Measurements from ENCODE around the gene UBE2J2.

UBE2J2 gene

DNA sequence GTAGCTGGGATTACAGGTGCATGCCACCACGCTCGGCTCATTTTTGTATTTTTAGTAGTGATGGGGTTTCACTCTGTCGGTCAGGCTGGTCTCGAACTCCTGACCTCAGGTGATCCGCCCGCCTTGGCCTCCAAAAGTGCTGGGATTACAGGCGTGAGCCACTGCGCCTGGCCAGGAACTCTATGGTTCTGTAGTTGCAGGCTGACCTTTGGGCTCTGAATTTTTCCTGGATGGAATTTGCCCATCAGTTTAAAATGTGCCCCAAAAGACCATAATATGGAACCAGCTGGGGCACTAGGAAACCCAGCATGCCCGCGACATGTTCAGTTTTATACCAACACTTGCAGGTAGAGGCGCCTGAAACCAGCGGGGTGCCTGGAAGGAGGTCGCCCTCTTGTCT, 5.0 kb upstream of the UBE2J2 start:
- no peak for DNase-seq (ENCODE audit: low read depth, low spot score)
- H3K4me1 ChIP-seq (ENCODE audit: control insufficient read depth, insufficient read depth, low read length) = peaks cover 1% of the 10 kb centered on the region; the same call in 1 of the 2 replicates
- H3K36me3 ChIP-seq (ENCODE audit: control insufficient read depth, insufficient read depth, low read length) = no peaks in the 10 kb centered on the region
- H3K27me3 ChIP-seq (ENCODE audit: control insufficient read depth, insufficient read depth, low read length) = no peaks in the 10 kb centered on the region
- no peaks in the 10 kb centered on the region for H3K9me3 ChIP-seq (ENCODE audit: control insufficient read depth, insufficient read depth, low read length)
- H3K4me3 ChIP-seq (ENCODE audit: low read length) = no peak overlapping the region
- no peak overlapping the region for H3K27ac ChIP-seq (ENCODE audit: low read length)
- WGBS (ENCODE audit: insufficient coverage, insufficient read length) = no CpG with 5 or more reads among the region's 13 CpGs

DNA sequence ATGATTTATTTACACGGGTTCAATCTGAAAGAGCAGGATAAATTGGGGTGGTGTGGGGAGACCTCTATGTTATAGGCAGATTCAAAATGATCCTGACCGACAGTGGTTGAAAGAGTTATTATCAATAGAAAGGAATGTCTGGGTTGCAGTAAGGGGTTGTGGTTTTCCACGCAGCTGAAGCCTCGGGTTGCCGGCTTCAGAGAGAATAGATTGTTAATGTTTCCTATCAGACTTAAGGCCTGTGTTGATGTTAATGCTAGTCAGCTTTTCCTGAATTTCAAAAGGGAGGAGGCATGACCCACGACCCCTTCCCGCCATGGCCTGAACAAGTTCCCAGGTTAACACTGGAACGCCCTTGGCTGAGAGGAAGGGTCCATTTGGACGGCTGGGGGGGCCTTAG, 2.2 kb upstream of the UBE2J2 start:
- no peaks in the 10 kb centered on the region for H3K27me3 ChIP-seq (ENCODE audit: control insufficient read depth, insufficient read depth, low read length)
- H3K27ac ChIP-seq (ENCODE audit: low read length) = no peak overlapping the region
- H3K4me1 ChIP-seq (ENCODE audit: control insufficient read depth, insufficient read depth, low read length) = peaks cover 7% of the 10 kb centered on the region; the same call in 1 of the 2 replicates
- no CpG with 5 or more reads among the region's 9 CpGs for WGBS (ENCODE audit: insufficient coverage, insufficient read length)
- H3K4me3 ChIP-seq (ENCODE audit: low read length) = no peak overlapping the region
- H3K9me3 ChIP-seq (ENCODE audit: control insufficient read depth, insufficient read depth, low read length) = no peaks in the 10 kb centered on the region
- no peak for DNase-seq (ENCODE audit: low read depth, low spot score)
- H3K36me3 ChIP-seq (ENCODE audit: control insufficient read depth, insufficient read depth, low read length) = no peaks in the 10 kb centered on the region; the same call in 1 of the 2 replicates

DNA sequence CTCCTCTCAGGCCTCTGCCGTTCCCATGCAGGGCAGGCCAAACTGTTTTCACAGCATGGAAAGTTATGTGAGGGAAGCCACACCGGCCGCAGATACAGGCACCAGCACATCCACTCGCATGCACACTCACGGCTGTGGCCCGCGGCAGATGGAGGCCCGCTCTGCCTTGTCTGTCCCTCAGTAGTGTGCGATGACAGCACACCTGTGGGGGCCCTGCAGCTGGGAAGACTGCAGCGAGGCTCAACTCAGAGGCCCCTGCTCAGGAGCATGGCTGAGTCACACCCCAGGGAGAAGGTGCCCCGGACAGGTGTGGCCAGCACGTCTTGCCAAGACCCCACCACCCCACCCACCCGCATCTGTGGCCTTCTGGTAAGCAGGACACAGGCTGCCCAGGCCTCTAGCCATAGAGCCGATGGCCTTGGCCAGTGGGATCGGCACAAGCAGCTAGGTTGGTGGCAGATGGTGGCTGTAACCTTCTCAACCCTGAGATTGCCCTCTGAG, 1.3 kb upstream of the UBE2J2 start:
- WGBS (ENCODE audit: insufficient coverage, insufficient read length) = no CpG with 5 or more reads among the region's 15 CpGs
- Histone ChIP-seq H3K4me3 (ENCODE audit: low read length) (no peak overlapping the region), H3K9me3 (ENCODE audit: control insufficient read depth, insufficient read depth, low read length) (no peaks in the 10 kb centered on the region), H3K27me3 (ENCODE audit: control insufficient read depth, insufficient read depth, low read length) (no peaks in the 10 kb centered on the region), H3K4me1 (ENCODE audit: control insufficient read depth, insufficient read depth, low read length) (peaks cover 7% of the 10 kb centered on the region; the same call in 1 of the 2 replicates), H3K27ac (ENCODE audit: low read length) (no peak overlapping the region), H3K36me3 (ENCODE audit: control insufficient read depth, insufficient read depth, low read length) (no peaks in the 10 kb centered on the region; the same call in 1 of the 2 replicates)
- DNase-seq (ENCODE audit: low read depth, low spot score) = no peak

DNA sequence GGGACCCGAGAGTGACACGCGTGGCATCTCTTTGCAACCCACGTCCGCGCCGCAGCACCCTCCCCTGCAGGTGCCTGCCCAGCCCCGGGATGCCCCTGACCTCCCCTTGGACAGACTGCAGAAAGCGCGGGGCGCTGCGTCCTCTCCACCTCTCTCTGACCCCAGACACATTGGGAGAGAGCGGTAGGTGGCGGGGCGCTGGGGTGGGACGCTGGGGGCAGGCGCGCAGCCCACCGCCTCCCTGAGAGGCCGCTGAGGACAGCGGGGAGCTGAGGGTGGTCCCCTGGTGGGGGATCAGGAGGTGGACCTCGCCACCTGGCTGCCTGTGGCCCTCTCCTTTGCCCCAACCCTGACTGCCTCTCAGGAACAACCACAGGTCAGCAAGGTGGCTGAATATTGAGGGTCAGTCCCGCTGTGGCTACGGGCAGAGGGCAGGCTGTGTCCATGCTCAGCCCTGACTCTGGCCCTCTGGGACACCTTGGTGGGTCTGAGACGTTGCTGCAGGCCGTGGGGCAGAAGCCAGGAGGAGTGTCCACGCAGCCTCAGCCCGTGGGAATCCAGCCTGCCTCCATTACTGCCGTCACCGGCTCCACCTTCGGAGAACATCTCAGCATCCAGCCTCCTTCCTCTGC, 761 bp upstream of the UBE2J2 start:
- H3K36me3 ChIP-seq (ENCODE audit: control insufficient read depth, insufficient read depth, low read length) = no peaks in the 10 kb centered on the region; the same call in 1 of the 2 replicates
- no CpG with 5 or more reads among the region's 31 CpGs for WGBS (ENCODE audit: insufficient coverage, insufficient read length)
- peaks cover 7% of the 10 kb centered on the region; the same call in 1 of the 2 replicates for H3K4me1 ChIP-seq (ENCODE audit: control insufficient read depth, insufficient read depth, low read length)
- no peak for DNase-seq (ENCODE audit: low read depth, low spot score)
- H3K9me3 ChIP-seq (ENCODE audit: control insufficient read depth, insufficient read depth, low read length) = no peaks in the 10 kb centered on the region
- no peaks in the 10 kb centered on the region for H3K27me3 ChIP-seq (ENCODE audit: control insufficient read depth, insufficient read depth, low read length)
- H3K4me3 ChIP-seq (ENCODE audit: low read length) = peak overlapping the region; percentile 52; the same call in 1 of the 2 replicates
- H3K27ac ChIP-seq (ENCODE audit: low read length) = no peak overlapping the region

DNA sequence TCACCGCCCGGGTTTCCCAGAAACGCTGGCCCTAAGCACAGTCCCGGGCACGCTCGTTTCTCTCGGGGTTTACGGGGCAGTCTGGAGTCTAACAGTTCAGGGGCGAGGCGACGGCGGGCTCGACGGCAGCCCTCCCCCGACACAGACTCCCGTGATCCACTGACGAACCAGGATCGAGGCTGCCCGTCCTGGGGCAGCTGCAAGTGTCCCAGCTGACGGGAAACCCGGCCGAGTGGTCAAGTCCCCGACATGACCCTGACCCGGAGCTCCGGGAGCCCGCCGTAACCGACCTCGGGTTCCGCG, 494 bp downstream of the UBE2J2 start:
- H3K27ac ChIP-seq (ENCODE audit: low read length) = no peak overlapping the region
- no peaks in the 10 kb centered on the region; the same call in 1 of the 2 replicates for H3K36me3 ChIP-seq (ENCODE audit: control insufficient read depth, insufficient read depth, low read length)
- H3K4me3 ChIP-seq (ENCODE audit: low read length) = peak overlapping the region; percentile 90
- H3K9me3 ChIP-seq (ENCODE audit: control insufficient read depth, insufficient read depth, low read length) = no peaks in the 10 kb centered on the region
- DNase-seq (ENCODE audit: low read depth, low spot score) = no peak
- WGBS (ENCODE audit: insufficient coverage, insufficient read length) = no CpG with 5 or more reads among the region's 31 CpGs
- H3K27me3 ChIP-seq (ENCODE audit: control insufficient read depth, insufficient read depth, low read length) = no peaks in the 10 kb centered on the region
- H3K4me1 ChIP-seq (ENCODE audit: control insufficient read depth, insufficient read depth, low read length) = peaks cover 7% of the 10 kb centered on the region; the same call in 1 of the 2 replicates

DNA sequence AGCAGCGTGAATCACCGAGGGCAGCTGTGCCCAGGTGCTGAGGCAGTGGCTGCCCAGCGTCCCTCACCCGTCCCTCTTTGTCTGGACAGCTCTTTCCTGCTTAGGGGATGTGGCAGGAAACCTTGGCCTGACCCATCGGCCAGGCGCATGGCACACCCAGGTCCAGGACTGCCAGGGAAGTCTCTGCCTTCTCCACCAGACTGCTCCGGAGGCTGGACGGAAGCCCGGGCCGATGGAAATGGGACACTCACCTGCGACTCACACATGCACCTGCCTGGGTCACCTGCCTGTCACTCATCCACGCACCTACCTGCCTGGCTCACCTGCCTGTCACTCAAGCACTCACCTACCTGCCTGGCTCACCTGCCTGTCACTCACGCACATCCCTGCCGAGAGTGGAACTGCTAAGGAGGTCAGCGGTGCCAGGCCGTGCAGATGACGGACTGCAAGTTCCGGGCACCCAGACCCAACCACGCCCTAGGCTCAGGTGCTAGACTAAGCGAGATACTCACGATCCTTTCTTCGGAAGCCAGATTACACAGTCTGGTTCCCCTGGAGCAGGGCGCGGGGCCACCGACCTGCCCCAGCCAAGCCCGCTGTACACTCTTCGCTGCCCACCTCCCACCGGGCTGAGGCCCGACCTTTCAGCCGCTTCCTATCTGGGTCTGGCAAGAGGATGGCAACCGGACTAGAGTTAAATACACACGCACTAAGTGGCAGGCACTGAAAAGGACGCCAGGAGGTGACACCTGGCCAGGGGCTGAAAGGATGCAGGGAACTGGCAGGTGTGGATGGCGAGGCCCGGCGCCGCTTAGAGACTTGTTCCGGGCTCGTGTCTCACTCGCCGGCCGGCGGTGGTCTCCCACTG, 1.1 kb downstream of the UBE2J2 start:
- no peak overlapping the region for H3K27ac ChIP-seq (ENCODE audit: low read length)
- H3K36me3 ChIP-seq (ENCODE audit: control insufficient read depth, insufficient read depth, low read length) = peaks cover 3% of the 10 kb centered on the region
- H3K4me3 ChIP-seq (ENCODE audit: low read length) = peak overlapping the region; percentile 90; the same call in 1 of the 2 replicates
- H3K27me3 ChIP-seq (ENCODE audit: control insufficient read depth, insufficient read depth, low read length) = no peaks in the 10 kb centered on the region
- peaks cover 7% of the 10 kb centered on the region; the same call in 1 of the 2 replicates for H3K4me1 ChIP-seq (ENCODE audit: control insufficient read depth, insufficient read depth, low read length)
- no peak for DNase-seq (ENCODE audit: low read depth, low spot score)
- WGBS (ENCODE audit: insufficient coverage, insufficient read length) = no CpG with 5 or more reads among the region's 43 CpGs
- no peaks in the 10 kb centered on the region for H3K9me3 ChIP-seq (ENCODE audit: control insufficient read depth, insufficient read depth, low read length)

DNA sequence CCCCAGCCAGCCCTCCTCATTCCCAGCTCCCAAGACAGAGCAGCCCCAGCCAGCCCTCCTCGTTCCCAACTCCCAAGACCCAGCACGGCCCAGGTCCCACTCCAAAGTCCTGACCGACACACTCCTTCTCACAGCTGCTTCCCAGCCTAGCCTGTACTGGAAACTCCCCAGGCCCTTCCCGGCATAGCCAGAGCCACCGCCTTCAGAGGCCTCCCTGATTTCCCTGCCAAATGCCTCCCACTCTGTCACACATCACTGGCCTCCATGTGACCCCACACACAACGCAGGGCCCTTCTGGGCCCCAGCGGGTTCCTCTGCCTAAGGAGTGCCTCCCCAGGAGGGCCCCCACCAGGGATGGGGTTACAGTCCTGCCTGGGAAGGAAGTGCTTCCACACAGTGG, 2.8 kb downstream of the UBE2J2 start:
- Histone ChIP-seq H3K9me3 (ENCODE audit: control insufficient read depth, insufficient read depth, low read length) (no peaks in the 10 kb centered on the region), H3K27ac (ENCODE audit: low read length) (no peak overlapping the region), H3K4me3 (ENCODE audit: low read length) (no peak overlapping the region), H3K27me3 (ENCODE audit: control insufficient read depth, insufficient read depth, low read length) (no peaks in the 10 kb centered on the region), H3K36me3 (ENCODE audit: control insufficient read depth, insufficient read depth, low read length) (peaks cover 8% of the 10 kb centered on the region), H3K4me1 (ENCODE audit: control insufficient read depth, insufficient read depth, low read length) (peaks cover 7% of the 10 kb centered on the region; the same call in 1 of the 2 replicates)
- no CpG with 5 or more reads among the region's 7 CpGs for WGBS (ENCODE audit: insufficient coverage, insufficient read length)
- DNase-seq (ENCODE audit: low read depth, low spot score) = no peak

DNA sequence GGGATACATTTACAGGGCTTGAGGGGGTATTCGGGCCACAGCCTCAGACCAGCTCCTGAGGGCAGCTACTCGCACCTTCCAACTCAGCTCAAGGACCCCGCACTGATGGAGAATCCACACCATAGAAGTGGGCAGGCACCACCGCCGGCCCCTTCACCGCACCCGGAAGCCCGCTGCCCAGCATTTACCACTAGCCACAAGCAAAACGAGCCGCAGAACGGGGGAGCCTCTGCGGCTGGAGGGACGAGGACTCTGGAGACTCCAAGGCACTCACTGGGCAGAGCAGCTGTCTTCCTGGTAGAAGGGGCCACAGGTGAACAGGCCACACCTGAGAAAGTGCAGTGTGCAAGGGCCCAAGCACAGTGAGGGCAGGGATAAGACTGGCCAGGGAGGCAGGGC, 5.4 kb downstream of the UBE2J2 start:
- Histone ChIP-seq H3K9me3 (ENCODE audit: control insufficient read depth, insufficient read depth, low read length) (no peaks in the 10 kb centered on the region), H3K4me3 (ENCODE audit: low read length) (no peak overlapping the region), H3K27ac (ENCODE audit: low read length) (no peak overlapping the region), H3K4me1 (ENCODE audit: control insufficient read depth, insufficient read depth, low read length) (peaks cover 5% of the 10 kb centered on the region; the same call in 1 of the 2 replicates), H3K27me3 (ENCODE audit: control insufficient read depth, insufficient read depth, low read length) (no peaks in the 10 kb centered on the region), H3K36me3 (ENCODE audit: control insufficient read depth, insufficient read depth, low read length) (peaks cover 19% of the 10 kb centered on the region)
- no CpG with 5 or more reads among the region's 13 CpGs for WGBS (ENCODE audit: insufficient coverage, insufficient read length)
- no peak for DNase-seq (ENCODE audit: low read depth, low spot score)

DNA sequence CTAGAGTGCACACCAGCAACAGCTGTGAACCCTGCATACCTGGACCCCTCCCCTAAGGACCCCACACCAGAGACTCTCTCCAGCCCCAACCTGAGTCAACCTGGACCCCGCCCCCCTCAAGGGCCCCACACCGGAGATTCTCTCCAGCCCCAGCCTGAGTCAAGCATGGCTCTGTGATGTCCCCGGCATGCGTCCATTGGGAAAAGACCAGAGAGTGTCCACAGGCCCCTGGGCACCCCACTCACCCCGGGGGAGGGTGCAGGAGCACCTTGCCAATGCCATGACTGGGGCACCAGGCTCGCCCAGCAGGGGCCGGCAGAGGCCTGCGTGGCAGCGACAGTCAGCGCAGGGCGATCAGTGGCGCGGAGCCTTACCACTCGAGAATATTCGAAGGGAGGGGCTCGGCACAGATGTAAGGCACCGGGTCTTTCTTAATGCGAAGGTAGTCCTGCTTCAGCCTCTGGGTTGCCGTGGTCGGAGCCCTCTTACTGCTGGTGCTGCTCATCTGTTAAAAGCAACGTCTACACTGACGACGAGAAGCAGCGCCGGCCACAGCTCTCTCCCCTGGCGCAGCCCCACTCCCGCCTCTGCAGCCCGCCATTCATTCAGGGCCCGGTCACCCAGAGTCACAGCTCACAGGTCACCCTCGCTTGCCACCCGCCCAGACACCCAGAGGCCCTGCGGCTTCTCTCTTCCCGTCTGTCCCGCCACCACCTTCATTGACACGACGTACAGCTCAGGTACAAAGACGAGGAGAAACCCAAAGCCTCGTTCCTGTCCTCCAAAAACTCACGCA, 6.0 kb downstream of the UBE2J2 start:
- Histone ChIP-seq H3K27ac (ENCODE audit: low read length) (no peak overlapping the region), H3K4me3 (ENCODE audit: low read length) (no peak overlapping the region), H3K4me1 (ENCODE audit: control insufficient read depth, insufficient read depth, low read length) (0 out of 2 replicates have a peak, but pooled peaks cover 3% of the 10 kb centered on the region), H3K9me3 (ENCODE audit: control insufficient read depth, insufficient read depth, low read length) (no peaks in the 10 kb centered on the region), H3K36me3 (ENCODE audit: control insufficient read depth, insufficient read depth, low read length) (peaks cover 23% of the 10 kb centered on the region), H3K27me3 (ENCODE audit: control insufficient read depth, insufficient read depth, low read length) (no peaks in the 10 kb centered on the region)
- no CpG with 5 or more reads among the region's 39 CpGs for WGBS (ENCODE audit: insufficient coverage, insufficient read length)
- no peak for DNase-seq (ENCODE audit: low read depth, low spot score)

DNA sequence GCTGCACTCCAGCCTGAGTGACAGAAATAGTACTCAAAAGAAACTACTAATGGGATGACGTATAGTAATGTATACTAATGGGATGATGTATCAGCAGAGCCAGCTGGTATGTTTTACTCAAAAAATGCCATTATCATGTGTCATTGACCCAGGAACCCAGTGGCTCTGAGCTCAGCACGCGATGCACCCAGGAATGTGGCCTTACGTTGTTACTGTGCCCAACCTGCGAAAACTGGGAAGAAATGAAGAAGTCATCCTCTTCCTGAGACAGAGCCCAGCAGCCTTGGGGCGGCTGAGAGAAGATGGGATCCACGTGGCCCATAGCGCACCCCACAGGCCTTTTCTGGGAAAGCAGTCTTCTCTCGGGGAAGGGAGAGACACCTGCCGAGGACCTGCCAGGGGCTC, 8.8 kb downstream of the UBE2J2 start:
- H3K9me3 ChIP-seq (ENCODE audit: control insufficient read depth, insufficient read depth, low read length) = no peaks in the 10 kb centered on the region
- H3K27ac ChIP-seq (ENCODE audit: low read length) = no peak overlapping the region
- H3K4me1 ChIP-seq (ENCODE audit: control insufficient read depth, insufficient read depth, low read length) = no peaks in the 10 kb centered on the region
- peaks cover 36% of the 10 kb centered on the region for H3K36me3 ChIP-seq (ENCODE audit: control insufficient read depth, insufficient read depth, low read length)
- no peak for DNase-seq (ENCODE audit: low read depth, low spot score)
- WGBS (ENCODE audit: insufficient coverage, insufficient read length) = no CpG with 5 or more reads among the region's 10 CpGs
- H3K27me3 ChIP-seq (ENCODE audit: control insufficient read depth, insufficient read depth, low read length) = no peaks in the 10 kb centered on the region
- no peak overlapping the region for H3K4me3 ChIP-seq (ENCODE audit: low read length)

Measured in iPS DF 6.9 (cell line).